Measurements from ENCODE around the gene HSPA4. TPM values are rescaled to one million over a fixed set of nuclear protein-coding genes. Genes with fewer than 3 reads are reported as not detected.

Gene HSPA4
- total and polyA plus RNA-seq, 2 of the 13 experiments (the other 11 are each of a cell fraction or from before 2014, with no cell fraction given), result 36.6 to 231 TPM

DNA sequence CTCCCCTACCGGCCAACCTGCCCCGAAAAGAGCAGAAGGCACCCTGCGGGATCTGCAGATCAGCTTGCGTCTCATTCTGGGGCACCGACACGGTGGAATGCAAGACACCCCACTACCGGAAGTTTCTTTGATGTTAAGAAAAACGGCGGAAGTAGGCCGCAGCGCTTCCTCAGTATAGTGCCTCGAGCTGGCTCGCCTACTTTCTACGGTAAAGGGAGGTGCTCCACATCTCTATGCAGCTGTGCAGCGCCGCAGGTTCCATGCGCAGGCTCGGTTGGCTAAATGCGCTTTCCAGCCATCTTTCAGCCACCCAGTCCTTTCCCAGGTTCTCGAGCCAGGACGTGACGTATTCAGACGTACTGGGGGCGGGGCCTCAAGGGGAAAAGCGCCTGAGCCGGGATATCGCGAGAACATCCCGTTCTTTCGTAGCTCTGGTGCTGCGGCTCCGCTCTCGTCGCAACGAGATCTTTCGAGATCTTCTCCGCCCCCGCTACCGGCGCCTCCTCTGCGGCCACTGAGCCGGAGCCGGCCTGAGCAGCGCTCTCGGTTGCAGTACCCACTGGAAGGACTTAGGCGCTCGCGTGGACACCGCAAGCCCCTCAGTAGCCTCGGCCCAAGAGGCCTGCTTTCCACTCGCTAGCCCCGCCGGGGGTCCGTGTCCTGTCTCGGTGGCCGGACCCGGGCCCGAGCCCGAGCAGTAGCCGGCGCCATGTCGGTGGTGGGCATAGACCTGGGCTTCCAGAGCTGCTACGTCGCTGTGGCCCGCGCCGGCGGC, at the start of gene HSPA4 (continued):
- TF ChIP-seq, protein P1, sequence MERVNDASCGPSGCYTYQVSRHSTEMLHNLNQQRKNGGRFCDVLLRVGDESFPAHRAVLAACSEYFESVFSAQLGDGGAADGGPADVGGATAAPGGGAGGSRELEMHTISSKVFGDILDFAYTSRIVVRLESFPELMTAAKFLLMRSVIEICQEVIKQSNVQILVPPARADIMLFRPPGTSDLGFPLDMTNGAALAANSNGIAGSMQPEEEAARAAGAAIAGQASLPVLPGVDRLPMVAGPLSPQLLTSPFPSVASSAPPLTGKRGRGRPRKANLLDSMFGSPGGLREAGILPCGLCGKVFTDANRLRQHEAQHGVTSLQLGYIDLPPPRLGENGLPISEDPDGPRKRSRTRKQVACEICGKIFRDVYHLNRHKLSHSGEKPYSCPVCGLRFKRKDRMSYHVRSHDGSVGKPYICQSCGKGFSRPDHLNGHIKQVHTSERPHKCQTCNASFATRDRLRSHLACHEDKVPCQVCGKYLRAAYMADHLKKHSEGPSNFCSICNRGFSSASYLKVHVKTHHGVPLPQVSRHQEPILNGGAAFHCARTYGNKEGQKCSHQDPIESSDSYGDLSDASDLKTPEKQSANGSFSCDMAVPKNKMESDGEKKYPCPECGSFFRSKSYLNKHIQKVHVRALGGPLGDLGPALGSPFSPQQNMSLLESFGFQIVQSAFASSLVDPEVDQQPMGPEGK (CRISPR knock-in tag; IDR thresholded peaks at IDR 0.05), result peak; percentile 12; the same call in 1 of the 2 replicates
- TF ChIP-seq ZSCAN22 (CRISPR knock-in tag; IDR thresholded peaks at IDR 0.05) (0 out of 2 replicates have a peak, but pooled peaks have one; percentile 43), HDAC1 (CRISPR knock-in tag; IDR thresholded peaks at IDR 0.05) (peak; percentile 66), THAP11 (CRISPR knock-in tag; IDR thresholded peaks at IDR 0.05) (peak; percentile 86), ZNF572 (CRISPR knock-in tag; IDR thresholded peaks at IDR 0.05) (peak; percentile 92; the same call in 1 of the 2 replicates), RELA (CRISPR knock-in tag; IDR thresholded peaks at IDR 0.05) (no peak), ATF7-NPFF (CRISPR knock-in tag; IDR thresholded peaks at IDR 0.05; ENCODE audit: low read depth) (peak; percentile 67), ZNF232 (CRISPR knock-in tag; IDR thresholded peaks at IDR 0.05; ENCODE audit: borderline replicate concordance) (no peak), POLR2G (IDR thresholded peaks at IDR 0.05; ENCODE audit: low read depth, low read length) (peak; percentile 91), ZNF660 (CRISPR knock-in tag; IDR thresholded peaks at IDR 0.05; ENCODE audit: borderline replicate concordance, low read depth) (no peak), NFRKB (IDR thresholded peaks at IDR 0.05) (peak; percentile 59; the same call in 1 of the 2 replicates), SYNCRIP (IDR thresholded peaks at IDR 0.05; ENCODE audit: insufficient read depth, low read depth, low read length) (no peak), NRL (CRISPR knock-in tag; IDR thresholded peaks at IDR 0.05; ENCODE audit: borderline replicate concordance) (peak; percentile 50; the same call in 1 of the 2 replicates), HCFC1 (IDR thresholded peaks at IDR 0.05; ENCODE audit: low read depth, low read length) (no peak), NR2F1 (CRISPR knock-in tag; IDR thresholded peaks at IDR 0.05) (no peak), DNMT3B (CRISPR knock-in tag; conservative IDR thresholded peaks at IDR 0.05) (0 out of 2 replicates have a peak, but pooled peaks have one; percentile 1), ZNF17 (CRISPR knock-in tag; IDR thresholded peaks at IDR 0.05) (no peak)
- TF ChIP-seq, protein P2, sequence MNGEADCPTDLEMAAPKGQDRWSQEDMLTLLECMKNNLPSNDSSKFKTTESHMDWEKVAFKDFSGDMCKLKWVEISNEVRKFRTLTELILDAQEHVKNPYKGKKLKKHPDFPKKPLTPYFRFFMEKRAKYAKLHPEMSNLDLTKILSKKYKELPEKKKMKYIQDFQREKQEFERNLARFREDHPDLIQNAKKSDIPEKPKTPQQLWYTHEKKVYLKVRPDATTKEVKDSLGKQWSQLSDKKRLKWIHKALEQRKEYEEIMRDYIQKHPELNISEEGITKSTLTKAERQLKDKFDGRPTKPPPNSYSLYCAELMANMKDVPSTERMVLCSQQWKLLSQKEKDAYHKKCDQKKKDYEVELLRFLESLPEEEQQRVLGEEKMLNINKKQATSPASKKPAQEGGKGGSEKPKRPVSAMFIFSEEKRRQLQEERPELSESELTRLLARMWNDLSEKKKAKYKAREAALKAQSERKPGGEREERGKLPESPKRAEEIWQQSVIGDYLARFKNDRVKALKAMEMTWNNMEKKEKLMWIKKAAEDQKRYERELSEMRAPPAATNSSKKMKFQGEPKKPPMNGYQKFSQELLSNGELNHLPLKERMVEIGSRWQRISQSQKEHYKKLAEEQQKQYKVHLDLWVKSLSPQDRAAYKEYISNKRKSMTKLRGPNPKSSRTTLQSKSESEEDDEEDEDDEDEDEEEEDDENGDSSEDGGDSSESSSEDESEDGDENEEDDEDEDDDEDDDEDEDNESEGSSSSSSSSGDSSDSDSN (CRISPR knock-in tag; IDR thresholded peaks at IDR 0.05), result peak; percentile 79
- TF ChIP-seq, protein P3, sequence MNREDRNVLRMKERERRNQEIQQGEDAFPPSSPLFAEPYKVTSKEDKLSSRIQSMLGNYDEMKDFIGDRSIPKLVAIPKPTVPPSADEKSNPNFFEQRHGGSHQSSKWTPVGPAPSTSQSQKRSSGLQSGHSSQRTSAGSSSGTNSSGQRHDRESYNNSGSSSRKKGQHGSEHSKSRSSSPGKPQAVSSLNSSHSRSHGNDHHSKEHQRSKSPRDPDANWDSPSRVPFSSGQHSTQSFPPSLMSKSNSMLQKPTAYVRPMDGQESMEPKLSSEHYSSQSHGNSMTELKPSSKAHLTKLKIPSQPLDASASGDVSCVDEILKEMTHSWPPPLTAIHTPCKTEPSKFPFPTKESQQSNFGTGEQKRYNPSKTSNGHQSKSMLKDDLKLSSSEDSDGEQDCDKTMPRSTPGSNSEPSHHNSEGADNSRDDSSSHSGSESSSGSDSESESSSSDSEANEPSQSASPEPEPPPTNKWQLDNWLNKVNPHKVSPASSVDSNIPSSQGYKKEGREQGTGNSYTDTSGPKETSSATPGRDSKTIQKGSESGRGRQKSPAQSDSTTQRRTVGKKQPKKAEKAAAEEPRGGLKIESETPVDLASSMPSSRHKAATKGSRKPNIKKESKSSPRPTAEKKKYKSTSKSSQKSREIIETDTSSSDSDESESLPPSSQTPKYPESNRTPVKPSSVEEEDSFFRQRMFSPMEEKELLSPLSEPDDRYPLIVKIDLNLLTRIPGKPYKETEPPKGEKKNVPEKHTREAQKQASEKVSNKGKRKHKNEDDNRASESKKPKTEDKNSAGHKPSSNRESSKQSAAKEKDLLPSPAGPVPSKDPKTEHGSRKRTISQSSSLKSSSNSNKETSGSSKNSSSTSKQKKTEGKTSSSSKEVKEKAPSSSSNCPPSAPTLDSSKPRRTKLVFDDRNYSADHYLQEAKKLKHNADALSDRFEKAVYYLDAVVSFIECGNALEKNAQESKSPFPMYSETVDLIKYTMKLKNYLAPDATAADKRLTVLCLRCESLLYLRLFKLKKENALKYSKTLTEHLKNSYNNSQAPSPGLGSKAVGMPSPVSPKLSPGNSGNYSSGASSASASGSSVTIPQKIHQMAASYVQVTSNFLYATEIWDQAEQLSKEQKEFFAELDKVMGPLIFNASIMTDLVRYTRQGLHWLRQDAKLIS (CRISPR knock-in tag; IDR thresholded peaks at IDR 0.05), result no peak; the same call in 1 of the 2 replicates
- TF ChIP-seq, protein P4, sequence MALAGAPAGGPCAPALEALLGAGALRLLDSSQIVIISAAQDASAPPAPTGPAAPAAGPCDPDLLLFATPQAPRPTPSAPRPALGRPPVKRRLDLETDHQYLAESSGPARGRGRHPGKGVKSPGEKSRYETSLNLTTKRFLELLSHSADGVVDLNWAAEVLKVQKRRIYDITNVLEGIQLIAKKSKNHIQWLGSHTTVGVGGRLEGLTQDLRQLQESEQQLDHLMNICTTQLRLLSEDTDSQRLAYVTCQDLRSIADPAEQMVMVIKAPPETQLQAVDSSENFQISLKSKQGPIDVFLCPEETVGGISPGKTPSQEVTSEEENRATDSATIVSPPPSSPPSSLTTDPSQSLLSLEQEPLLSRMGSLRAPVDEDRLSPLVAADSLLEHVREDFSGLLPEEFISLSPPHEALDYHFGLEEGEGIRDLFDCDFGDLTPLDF (CRISPR knock-in tag; IDR thresholded peaks at IDR 0.05), result peak; percentile 57
